SH-SY5Y (cell line): ENCODE results near the gene KCNA2.

ENCODE experiments used
- GATA2 ChIP-seq: IDR thresholded peaks from 2 replicates; pipeline ENCODE4 v1.6.1; 2011; ENCODE audit warnings: mild to moderate bottlenecking, low read depth, low read length
- GATA3 ChIP-seq: IDR thresholded peaks from 2 replicates; pipeline ENCODE4 v1.6.1; 2011; ENCODE audit warnings: low read depth, mild to moderate bottlenecking, low read length, moderate library complexity

GRCh38 chr1:110617589-110617988, 11.4 kb upstream of the KCNA2 start:
- TF ChIP-seq GATA3: no peak
- TF ChIP-seq GATA2: no peak
